Measurements from ENCODE around the gene HCRTR1.

Gene HCRTR1

DNA sequence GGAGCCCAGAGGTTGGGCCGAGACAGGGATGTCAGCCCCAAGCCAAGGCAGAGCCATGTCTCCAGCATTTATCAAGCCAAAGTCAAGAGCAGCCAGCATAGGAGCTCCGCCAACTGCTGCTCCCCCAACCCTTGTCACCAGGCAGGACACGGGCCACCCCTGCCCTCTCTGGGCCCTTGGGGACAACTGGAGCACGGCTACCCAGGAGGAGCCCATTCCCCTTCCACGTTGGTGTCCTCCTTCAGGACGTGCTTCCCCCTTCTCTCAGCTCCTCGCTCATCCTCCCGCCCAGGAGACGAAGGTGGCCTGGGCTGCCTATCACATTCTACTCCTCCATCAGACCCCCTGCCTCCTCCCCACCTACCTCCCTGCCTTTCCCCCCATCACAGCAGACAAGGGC, 47.0 kb downstream of the HCRTR1 start:
- in situ Hi-C loops (cut with HindIII; ENCODE audit: low pct_unique_long_range_greater_than_20kb, low sequenced_read_pairs) = no loop called here
- DNase-seq (ENCODE audit: low read depth in 1 of 2, low spot score in 1 of 2) = no peak
- no peak for TF ChIP-seq JUND (IDR thresholded peaks at IDR 0.05; ENCODE audit: low read depth)

- DNase-seq (ENCODE audit: low read depth in 1 of 2, low spot score in 1 of 2) = no peak
- no peak for TF ChIP-seq JUND (IDR thresholded peaks at IDR 0.05; ENCODE audit: low read depth)
- in situ Hi-C loops (cut with HindIII; ENCODE audit: low pct_unique_long_range_greater_than_20kb, low sequenced_read_pairs) = no loop called here
Observed at GRCh38 chr1:31665234-31665878, 47.9 kb downstream of the HCRTR1 start.

DNA sequence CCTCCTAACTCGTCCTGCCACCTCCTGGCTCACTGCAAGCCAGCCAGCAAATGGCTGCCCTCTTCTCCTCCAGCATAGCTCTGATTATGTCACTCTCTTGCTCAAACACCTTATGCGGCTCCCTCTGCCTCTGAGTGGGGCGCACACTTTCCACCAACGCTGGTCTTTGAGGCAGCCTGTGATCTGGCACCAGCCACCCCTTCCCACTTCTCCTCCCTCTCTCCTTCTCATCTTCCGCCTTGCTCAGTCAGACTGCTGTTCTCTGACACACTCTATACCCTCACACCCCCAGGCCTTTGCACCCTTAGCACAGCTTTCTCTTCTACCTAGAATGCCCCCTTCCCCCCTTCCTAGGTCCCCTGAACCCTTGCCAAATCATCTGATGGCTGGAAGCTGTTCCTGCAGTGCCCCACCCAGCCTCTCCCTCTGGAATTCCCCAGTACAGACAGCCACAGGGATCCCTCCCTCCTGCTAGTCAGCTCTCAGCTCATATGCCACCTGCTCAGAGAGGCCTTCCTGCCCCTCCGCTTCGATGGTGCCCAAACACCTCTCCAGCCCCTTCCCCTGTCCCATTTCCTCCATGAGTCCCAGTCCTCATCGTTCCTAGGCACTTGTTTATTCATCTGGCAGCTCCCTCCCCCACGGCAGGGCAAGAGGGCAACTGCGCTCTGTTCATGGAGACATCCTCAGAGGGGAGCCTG, 48.9 kb downstream of the HCRTR1 start:
- in situ Hi-C loops (cut with HindIII; ENCODE audit: low pct_unique_long_range_greater_than_20kb, low sequenced_read_pairs) = no loop called here
- DNase-seq (ENCODE audit: low read depth in 1 of 2, low spot score in 1 of 2) = peak in 1 of 2 experiments; percentile 25
- TF ChIP-seq JUND (IDR thresholded peaks at IDR 0.05; ENCODE audit: low read depth) = no peak

DNA sequence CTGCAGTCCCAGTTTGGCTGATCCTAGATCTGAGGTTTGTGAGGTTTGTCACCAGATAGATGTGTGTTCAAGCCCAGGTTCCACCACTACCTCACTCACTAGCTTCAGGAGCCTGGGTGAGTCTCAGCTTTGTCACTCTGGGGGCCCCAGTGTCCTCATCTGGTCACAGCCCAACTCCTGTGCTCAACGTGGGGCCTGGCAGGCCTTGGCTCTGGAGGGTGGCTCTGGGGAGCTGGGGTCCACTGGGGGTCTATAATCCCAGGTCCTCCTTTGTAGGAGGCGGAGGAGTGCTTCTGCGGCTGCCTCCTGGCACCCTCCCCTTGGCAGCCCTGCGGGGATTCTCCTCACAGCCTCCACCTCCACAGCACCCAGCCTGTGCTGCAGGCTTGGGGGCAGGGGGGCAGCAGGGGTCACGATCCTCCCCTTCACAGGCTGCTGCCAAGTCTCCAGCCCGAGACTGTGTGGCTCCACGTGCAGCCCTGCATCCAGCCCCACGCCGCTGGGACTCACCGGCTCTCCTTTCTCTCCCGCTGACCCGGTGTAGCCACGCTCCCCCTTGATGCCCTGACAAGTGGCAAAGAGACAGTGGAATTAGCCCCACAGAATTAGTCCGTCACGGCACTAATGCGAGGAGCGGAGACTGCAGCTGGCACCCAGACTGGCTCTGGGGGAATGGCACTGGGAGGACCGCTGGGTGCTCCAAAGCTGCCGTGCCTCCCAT, 49.7 kb downstream of the HCRTR1 start:
- DNase-seq (ENCODE audit: low read depth in 1 of 2, low spot score in 1 of 2) = no peak
- in situ Hi-C loops (cut with HindIII; ENCODE audit: low pct_unique_long_range_greater_than_20kb, low sequenced_read_pairs) = no loop called here
- no peak for TF ChIP-seq JUND (IDR thresholded peaks at IDR 0.05; ENCODE audit: low read depth)

- TF ChIP-seq JUND (IDR thresholded peaks at IDR 0.05; ENCODE audit: low read depth) = no peak
- DNase-seq (ENCODE audit: low read depth in 1 of 2, low spot score in 1 of 2) = no peak
- in situ Hi-C loops (cut with HindIII; ENCODE audit: low pct_unique_long_range_greater_than_20kb, low sequenced_read_pairs) = no loop called here
Observed at GRCh38 chr1:31668303-31668883, 50.9 kb downstream of the HCRTR1 start.

DNA sequence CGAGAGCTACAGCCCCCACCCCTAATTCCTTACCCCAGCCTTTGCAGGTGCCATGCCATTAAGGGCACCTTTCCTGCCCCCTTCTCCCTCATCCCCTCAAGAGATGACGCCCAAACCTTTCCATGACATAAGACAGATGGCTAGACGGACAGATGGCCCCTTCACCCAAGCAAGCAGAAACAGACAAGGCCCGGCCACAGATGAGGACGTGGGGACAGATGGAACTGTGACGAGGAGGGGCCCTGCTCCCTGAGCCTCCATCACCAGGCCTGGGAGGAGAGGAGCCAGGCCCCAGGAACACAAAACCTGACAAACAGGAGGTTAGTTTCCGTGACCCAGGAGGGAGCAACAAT, 51.9 kb downstream of the HCRTR1 start:
- no peak for DNase-seq (ENCODE audit: low read depth in 1 of 2, low spot score in 1 of 2)
- no peak for TF ChIP-seq JUND (IDR thresholded peaks at IDR 0.05; ENCODE audit: low read depth)
- in situ Hi-C loops (cut with HindIII; ENCODE audit: low pct_unique_long_range_greater_than_20kb, low sequenced_read_pairs) = no loop called here

GRCh38 chr1:31669786-31670592, 52.5 kb downstream of the HCRTR1 start:
- in situ Hi-C loops (cut with HindIII; ENCODE audit: low pct_unique_long_range_greater_than_20kb, low sequenced_read_pairs) = no loop called here
- peak; percentile 35 to 79 for DNase-seq (ENCODE audit: low read depth in 1 of 2, low spot score in 1 of 2)
- TF ChIP-seq JUND (IDR thresholded peaks at IDR 0.05; ENCODE audit: low read depth) = no peak

DNA sequence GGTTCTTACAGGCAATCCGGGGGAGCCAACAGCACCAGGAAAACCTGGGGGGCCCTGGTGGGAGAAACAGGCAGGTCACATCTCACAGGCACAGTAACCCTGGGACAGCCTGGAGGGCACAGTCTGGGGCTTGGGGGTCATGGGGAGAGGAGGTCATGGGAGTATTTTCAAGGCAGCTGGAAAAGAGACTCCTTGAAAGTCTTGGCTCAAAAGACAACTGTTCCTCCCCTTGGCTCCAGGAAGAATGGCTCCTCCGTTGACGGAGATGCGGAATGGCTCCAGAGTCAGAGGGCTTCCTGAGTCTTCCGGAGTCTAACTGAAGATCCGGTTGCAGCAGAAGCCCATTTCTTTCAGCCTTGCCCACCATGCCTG, 53.1 kb downstream of the HCRTR1 start:
- in situ Hi-C loops (cut with HindIII; ENCODE audit: low pct_unique_long_range_greater_than_20kb, low sequenced_read_pairs) = no loop called here
- DNase-seq (ENCODE audit: low read depth in 1 of 2, low spot score in 1 of 2) = no peak
- TF ChIP-seq JUND (IDR thresholded peaks at IDR 0.05; ENCODE audit: low read depth) = no peak

DNA sequence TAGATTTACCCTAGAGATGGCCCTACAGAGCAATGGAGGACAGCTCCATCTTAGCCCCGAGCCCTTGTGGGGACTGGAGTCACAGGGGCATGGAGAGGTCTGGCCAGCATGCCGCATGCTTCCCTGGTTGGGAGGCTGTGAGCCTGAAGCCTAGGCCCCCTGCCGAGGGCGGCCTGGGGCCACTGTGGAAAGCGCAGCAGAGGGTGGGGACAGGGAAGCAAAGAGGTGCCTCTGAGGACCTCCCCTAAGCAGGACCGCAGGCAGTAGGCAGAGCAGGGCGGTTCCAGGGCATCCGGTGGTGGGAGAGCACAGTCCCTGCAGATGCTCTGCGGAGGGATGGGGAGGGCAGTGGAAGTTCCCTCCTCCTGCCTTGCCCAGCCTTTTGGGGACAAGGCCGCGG, 53.7 kb downstream of the HCRTR1 start:
- in situ Hi-C loops (cut with HindIII; ENCODE audit: low pct_unique_long_range_greater_than_20kb, low sequenced_read_pairs) = no loop called here
- no peak for DNase-seq (ENCODE audit: low read depth in 1 of 2, low spot score in 1 of 2)
- TF ChIP-seq JUND (IDR thresholded peaks at IDR 0.05; ENCODE audit: low read depth) = no peak

GRCh38 chr1:31671561-31672201, 54.2 kb downstream of the HCRTR1 start:
- no peak for DNase-seq (ENCODE audit: low read depth in 1 of 2, low spot score in 1 of 2)
- no peak for TF ChIP-seq JUND (IDR thresholded peaks at IDR 0.05; ENCODE audit: low read depth)
- in situ Hi-C loops (cut with HindIII; ENCODE audit: low pct_unique_long_range_greater_than_20kb, low sequenced_read_pairs) = no loop called here

DNA sequence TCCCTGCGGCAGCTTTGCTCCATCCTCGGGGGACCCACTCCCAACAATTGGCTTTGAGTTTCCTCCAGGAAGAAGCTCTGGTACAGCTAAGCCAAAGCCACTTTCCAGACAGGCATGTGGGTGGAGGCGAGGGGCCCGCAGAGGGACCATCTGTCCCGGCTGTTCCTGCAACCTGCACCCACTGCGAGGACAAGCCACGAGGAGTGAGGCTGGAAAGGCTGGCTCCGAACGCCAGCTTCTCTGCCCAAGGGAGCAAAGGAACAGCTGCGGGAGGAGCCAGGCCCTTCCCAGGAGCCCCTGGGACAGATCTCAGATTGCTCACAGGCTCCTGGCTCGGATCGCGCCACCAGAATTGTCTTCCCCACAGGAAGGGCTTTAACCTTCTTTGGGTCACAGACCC, 55.5 kb downstream of the HCRTR1 start:
- DNase-seq (ENCODE audit: low read depth in 1 of 2, low spot score in 1 of 2) = no peak
- no peak for TF ChIP-seq JUND (IDR thresholded peaks at IDR 0.05; ENCODE audit: low read depth)
- in situ Hi-C loops (cut with HindIII; ENCODE audit: low pct_unique_long_range_greater_than_20kb, low sequenced_read_pairs) = no loop called here

GRCh38 chr1:31673433-31673832, 55.9 kb downstream of the HCRTR1 start:
- in situ Hi-C loops (cut with HindIII; ENCODE audit: low pct_unique_long_range_greater_than_20kb, low sequenced_read_pairs) = no loop called here
- DNase-seq (ENCODE audit: low read depth in 1 of 2, low spot score in 1 of 2) = no peak
- no peak for TF ChIP-seq JUND (IDR thresholded peaks at IDR 0.05; ENCODE audit: low read depth)
